ENCODE measurements around the gene RPL29. TPM values are rescaled to one million over a fixed set of nuclear protein-coding genes. Genes with fewer than 3 reads are reported as not detected.

RPL29 gene
- total and polyA plus RNA-seq, 2 of the 13 experiments (the other 11 are each of a cell fraction or from before 2014, with no cell fraction given) = 1,348 to 2,263 TPM

DNA sequence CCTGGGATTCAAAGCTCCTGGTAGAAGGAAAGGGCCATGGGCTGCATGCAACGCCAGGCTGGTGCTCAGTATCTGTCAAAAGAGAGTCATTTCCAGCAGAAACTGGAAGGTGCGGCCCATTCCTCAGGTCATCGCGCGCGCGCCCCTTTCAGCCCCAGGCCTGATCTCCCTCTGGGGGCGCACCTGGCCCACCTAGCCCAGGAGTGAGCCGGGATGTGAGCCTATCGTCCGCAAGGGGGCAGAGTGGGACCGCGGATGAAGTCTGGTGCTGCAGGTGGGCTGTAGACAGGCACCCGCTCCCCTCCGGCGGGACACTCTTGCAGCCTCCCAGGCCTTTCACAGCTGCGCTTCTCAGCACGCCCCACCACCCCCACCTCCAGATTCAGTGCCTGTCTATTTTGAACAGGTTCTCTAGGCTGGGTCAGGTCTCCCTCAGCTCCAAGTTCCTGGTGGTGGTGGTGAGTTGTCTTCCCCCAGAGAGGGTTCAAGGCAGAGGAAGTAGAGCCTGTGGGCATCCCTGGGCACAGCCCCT lies 5.8 kb upstream of the RPL29 start (continued):
- TF ChIP-seq, protein P1, sequence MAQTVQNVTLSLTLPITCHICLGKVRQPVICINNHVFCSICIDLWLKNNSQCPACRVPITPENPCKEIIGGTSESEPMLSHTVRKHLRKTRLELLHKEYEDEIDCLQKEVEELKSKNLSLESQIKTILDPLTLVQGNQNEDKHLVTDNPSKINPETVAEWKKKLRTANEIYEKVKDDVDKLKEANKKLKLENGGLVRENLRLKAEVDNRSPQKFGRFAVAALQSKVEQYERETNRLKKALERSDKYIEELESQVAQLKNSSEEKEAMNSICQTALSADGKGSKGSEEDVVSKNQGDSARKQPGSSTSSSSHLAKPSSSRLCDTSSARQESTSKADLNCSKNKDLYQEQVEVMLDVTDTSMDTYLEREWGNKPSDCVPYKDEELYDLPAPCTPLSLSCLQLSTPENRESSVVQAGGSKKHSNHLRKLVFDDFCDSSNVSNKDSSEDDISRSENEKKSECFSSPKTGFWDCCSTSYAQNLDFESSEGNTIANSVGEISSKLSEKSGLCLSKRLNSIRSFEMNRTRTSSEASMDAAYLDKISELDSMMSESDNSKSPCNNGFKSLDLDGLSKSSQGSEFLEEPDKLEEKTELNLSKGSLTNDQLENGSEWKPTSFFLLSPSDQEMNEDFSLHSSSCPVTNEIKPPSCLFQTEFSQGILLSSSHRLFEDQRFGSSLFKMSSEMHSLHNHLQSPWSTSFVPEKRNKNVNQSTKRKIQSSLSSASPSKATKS (CRISPR knock-in tag; IDR thresholded peaks at IDR 0.05) = no peak
- no peak for TF ChIP-seq JUNB (CRISPR knock-in tag; IDR thresholded peaks at IDR 0.05; ENCODE audit: borderline replicate concordance)
- TF ChIP-seq ZNF460 (CRISPR knock-in tag; IDR thresholded peaks at IDR 0.05; ENCODE audit: borderline replicate concordance) = no peak
- no peak for TF ChIP-seq ZNF503 (CRISPR knock-in tag; IDR thresholded peaks at IDR 0.05)
- no peak for TF ChIP-seq FOSL1 (CRISPR knock-in tag; IDR thresholded peaks at IDR 0.05; ENCODE audit: borderline replicate concordance)
- TF ChIP-seq DR1 (CRISPR knock-in tag; IDR thresholded peaks at IDR 0.05) = no peak
- no peak for TF ChIP-seq DMAP1 (CRISPR knock-in tag; IDR thresholded peaks at IDR 0.05)
- no peak for TF ChIP-seq FOXK2 (IDR thresholded peaks at IDR 0.05)
- TF ChIP-seq BHLHE40 (IDR thresholded peaks at IDR 0.05; ENCODE audit: low read length) = 0 out of 2 replicates have a peak, but pooled peaks have one; percentile 5
- TF ChIP-seq HDAC6 (IDR thresholded peaks at IDR 0.05; ENCODE audit: low read depth, low read length) = no peak
- TF ChIP-seq HNF4G (IDR thresholded peaks at IDR 0.05; ENCODE audit: borderline replicate concordance, low read depth, low read length) = no peak
- no peak for TF ChIP-seq HNF4G (CRISPR knock-in tag; IDR thresholded peaks at IDR 0.05; ENCODE audit: borderline replicate concordance, low read depth)
- TF ChIP-seq MEF2D (CRISPR knock-in tag; IDR thresholded peaks at IDR 0.05) = no peak
- TF ChIP-seq EEA1 (CRISPR knock-in tag; IDR thresholded peaks at IDR 0.05; ENCODE audit: borderline replicate concordance) = no peak
- no peak for TF ChIP-seq ZNF354B (CRISPR knock-in tag; IDR thresholded peaks at IDR 0.05)
- no peak for TF ChIP-seq NPAS2 (CRISPR knock-in tag; IDR thresholded peaks at IDR 0.05; ENCODE audit: borderline replicate concordance)
- peak; percentile 22; the same call in 1 of the 2 replicates for TF ChIP-seq BORCS8-MEF2B (CRISPR knock-in tag; IDR thresholded peaks at IDR 0.05)
- no peak for TF ChIP-seq CEBPB (IDR thresholded peaks at IDR 0.05; ENCODE audit: borderline replicate concordance, low read depth, low read length)
- TF ChIP-seq ARHGAP35 (CRISPR knock-in tag; IDR thresholded peaks at IDR 0.05; ENCODE audit: borderline replicate concordance) = peak; percentile 60; the same call in 1 of the 2 replicates
- TF ChIP-seq REL (CRISPR knock-in tag; conservative IDR thresholded peaks at IDR 0.05) = no peak
- no peak for TF ChIP-seq ZNF34 (CRISPR knock-in tag; IDR thresholded peaks at IDR 0.05; ENCODE audit: borderline replicate concordance)
- TF ChIP-seq ZNF543 (CRISPR knock-in tag; IDR thresholded peaks at IDR 0.05) = no peak
- peak; percentile 66 for TF ChIP-seq RXRA (CRISPR knock-in tag; IDR thresholded peaks at IDR 0.05)
- TF ChIP-seq, protein P2, sequence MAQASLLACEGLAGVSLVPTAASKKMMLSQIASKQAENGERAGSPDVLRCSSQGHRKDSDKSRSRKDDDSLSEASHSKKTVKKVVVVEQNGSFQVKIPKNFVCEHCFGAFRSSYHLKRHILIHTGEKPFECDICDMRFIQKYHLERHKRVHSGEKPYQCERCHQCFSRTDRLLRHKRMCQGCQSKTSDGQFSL (CRISPR knock-in tag; IDR thresholded peaks at IDR 0.05) = no peak
- TF ChIP-seq CC2D1A (CRISPR knock-in tag; IDR thresholded peaks at IDR 0.05) = no peak
- TF ChIP-seq ZNF160 (CRISPR knock-in tag; IDR thresholded peaks at IDR 0.05) = no peak
- TF ChIP-seq ZFP1 (CRISPR knock-in tag; IDR thresholded peaks at IDR 0.05) = no peak

Data from HepG2 (cell line).